GM12872 (cell line): ENCODE measurements around the gene BCL6B.

Experiments used
- CTCF ChIP-seq: IDR thresholded peaks from 3 replicates; pipeline ENCODE4 v1.5.1; 2011; ENCODE audit warnings: low read depth, mild to moderate bottlenecking, low read length, moderate library complexity; ENCODE audit not compliant: insufficient read depth

The BCL6B gene

GRCh38 chr17:7022781-7023571 lies at the start of gene BCL6B:
Gene BCL6B (plus strand): TSS chr17:7023050. CDS start chr17:7023672, 622 bp downstream.
- no peak for TF ChIP-seq CTCF

GRCh38 chr17:6981426-6981825 lies 41.4 kb upstream of the BCL6B start:
- no peak for TF ChIP-seq CTCF

GRCh38 chr17:6985266-6985665 lies 37.6 kb upstream of the BCL6B start:
- no peak for TF ChIP-seq CTCF

- TF ChIP-seq CTCF = no peak
Observed at GRCh38 chr17:6986676-6987075, 36.2 kb upstream of the BCL6B start.

- no peak for TF ChIP-seq CTCF
Observed at GRCh38 chr17:6989779-6990178, 33.1 kb upstream of the BCL6B start.

- TF ChIP-seq CTCF = no peak
Observed at GRCh38 chr17:6994118-6994598, 28.7 kb upstream of the BCL6B start.

- no peak for TF ChIP-seq CTCF
Observed at GRCh38 chr17:6994666-6995256, 28.1 kb upstream of the BCL6B start.
